HG03520 (cell line): ENCODE measurements around the gene CELF1.

Experiments used
- ATAC-seq: cut with Tn5 transposase; IDR thresholded peaks from one replicate; pipeline ENCODE4 v1.9.1; 2021; ENCODE audit warnings: mild to moderate bottlenecking, moderate library complexity; ENCODE audit not compliant: unreplicated experiment

The CELF1 gene

GRCh38 chr11:47451436-47451835 lies 101.5 kb downstream of the CELF1 start:
- no peak for ATAC-seq

DNA sequence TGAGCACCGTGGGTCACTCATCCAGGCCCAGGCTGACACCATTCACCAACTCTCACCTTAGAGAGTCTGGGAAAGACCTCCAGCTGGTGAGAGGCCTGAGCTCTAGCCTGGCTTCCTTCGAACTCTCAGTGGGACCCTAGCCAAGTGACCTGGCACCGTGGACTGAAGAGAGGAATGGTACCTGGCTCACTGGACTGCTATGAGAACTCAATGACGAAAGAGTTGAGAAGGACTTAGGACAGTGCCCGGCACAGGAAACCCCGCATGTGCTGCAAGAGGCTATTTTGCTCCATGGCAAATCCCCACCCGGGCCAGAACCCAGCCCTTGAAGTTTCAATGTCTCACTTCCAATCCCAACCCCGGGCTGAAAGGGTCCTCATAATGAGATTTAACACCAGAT lies 103.4 kb downstream of the CELF1 start:
- ATAC-seq, result no peak

- no peak for ATAC-seq
Observed at GRCh38 chr11:47448566-47449427, 104.1 kb downstream of the CELF1 start, which contains the start of gene RAPSN. Gene RAPSN, minus strand, starts transcription at chr11:47449136. Its CDS starts 172 bp downstream, at chr11:47448964.

DNA sequence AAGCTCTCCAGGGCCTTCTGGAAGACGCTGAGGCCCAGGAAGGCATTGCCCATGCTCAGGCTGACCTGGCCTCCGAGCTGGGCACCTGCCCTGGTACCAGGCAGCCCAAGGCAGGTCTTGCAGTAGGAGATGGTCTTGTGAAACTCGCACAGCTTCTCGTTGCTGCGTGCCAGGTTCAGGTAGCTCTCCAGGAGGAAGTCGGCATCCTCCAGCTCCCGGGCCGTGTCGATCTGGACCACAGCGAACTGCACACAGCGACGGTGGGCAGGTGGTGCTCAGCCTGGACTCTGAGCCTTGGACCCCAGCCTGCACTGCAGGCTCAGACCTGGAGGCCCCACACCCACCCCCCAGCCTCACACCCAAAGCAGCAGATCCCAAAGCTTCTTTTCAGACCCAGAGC lies 105.0 kb downstream of the CELF1 start:
- no peak for ATAC-seq

GRCh38 chr11:47446833-47447232 lies 106.1 kb downstream of the CELF1 start:
- no peak for ATAC-seq

DNA sequence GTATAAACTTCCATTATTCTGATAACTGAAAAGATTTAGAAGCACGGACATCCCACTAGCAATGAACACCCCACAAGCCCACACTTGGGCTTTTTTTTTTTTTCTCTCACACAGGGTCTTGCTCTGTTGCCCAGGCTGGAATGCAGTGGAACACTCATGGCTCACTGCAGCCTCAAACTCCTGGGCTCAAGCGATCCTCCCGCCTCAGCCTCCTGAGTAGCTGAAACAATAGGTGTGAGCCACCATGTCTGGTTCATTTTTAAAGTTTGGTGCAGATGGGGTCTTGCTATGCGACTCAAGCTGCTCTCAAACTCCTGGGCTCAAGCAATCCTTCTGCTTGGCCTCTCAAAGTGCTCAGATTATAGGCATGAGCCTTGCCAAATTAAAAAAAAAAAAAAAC lies 107.1 kb downstream of the CELF1 start:
- no peak for ATAC-seq

DNA sequence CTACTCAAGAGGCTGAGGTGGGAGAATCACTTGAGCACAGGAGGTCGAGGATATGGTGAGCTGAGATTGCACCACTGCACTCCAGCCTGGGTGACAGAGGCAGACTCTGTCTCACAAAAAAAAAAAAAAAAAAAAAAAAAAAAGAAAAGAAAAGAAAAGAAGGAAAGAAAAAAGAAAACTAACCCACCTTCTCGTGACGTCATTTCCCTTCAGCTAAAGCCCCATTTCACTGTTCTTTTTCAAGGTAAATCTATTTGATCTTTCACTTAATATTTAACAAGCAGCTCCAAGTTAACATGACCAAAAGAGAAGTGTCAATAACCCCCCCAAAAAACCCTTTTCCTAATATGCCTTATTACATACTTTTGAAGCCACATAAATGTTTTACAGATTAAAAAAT lies 109.1 kb downstream of the CELF1 start:
- ATAC-seq, result no peak

GRCh38 chr11:47443028-47443700 lies 109.8 kb downstream of the CELF1 start:
- ATAC-seq, result no peak

DNA sequence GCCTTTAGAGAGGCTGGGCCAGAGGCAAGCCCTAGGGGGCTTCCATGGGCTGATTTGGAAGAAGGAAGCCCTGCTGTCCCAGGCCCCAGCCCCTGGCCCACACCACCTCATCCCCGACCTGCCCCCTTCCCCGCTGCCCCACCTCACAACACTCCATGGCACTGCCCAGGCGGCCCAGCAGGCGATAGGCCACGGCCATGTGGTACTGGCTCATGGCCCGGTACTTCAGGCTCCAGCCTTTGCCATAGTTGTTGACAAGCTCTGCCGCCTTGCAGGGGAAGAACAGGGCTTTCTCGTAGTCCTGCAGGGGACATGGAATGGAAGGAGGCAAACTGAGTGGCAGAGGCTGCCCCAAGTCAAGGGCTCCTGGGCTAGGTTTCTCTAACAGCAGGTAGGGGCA lies 110.4 kb downstream of the CELF1 start:
- ATAC-seq, result no peak

- ATAC-seq, result no peak
Observed at GRCh38 chr11:47441421-47441820, 111.5 kb downstream of the CELF1 start.

DNA sequence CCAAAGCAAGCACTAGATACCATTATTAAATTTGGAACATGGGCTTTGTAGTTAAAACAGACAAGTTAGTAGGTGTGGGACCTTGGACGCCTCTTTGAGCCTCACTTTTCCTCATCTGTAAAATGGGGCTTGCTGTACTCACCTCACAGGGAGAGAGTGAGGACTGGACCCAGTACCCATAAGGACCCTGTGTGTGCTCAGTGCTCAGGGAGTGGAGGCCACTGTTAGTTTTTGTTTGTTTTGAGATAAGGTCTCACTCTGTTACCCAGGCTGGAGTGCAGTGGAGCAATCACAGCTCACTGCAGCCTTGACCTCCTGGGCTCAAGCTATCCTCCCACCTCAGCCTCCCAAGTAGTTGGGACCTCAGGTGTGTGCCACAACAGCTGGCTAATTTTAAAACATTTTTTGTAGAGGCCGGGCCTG lies 112.9 kb downstream of the CELF1 start:
- no peak for ATAC-seq

DNA sequence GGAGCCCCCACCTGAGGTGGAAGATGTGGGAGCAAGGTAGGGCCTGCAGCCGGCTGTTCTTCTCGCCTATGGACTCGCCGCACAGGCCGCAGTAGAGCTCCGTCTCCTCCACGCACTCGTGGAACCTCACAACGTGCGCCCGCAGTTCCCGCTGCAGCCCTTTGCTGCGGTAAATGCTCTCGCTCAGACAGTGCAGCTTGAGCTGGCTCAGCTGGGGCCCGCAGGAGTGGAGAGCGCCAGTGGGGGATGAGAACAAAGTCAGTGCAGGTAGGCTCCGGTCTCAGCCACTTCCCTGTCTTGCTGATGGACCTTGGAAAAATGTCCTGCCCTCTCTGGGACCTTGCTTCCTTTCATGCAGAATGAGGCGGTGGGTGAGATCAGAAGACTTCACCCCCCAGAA lies 114.2 kb downstream of the CELF1 start:
- ATAC-seq, result no peak

GRCh38 chr11:47437746-47438418 lies 115.0 kb downstream of the CELF1 start:
- ATAC-seq, result no peak

DNA sequence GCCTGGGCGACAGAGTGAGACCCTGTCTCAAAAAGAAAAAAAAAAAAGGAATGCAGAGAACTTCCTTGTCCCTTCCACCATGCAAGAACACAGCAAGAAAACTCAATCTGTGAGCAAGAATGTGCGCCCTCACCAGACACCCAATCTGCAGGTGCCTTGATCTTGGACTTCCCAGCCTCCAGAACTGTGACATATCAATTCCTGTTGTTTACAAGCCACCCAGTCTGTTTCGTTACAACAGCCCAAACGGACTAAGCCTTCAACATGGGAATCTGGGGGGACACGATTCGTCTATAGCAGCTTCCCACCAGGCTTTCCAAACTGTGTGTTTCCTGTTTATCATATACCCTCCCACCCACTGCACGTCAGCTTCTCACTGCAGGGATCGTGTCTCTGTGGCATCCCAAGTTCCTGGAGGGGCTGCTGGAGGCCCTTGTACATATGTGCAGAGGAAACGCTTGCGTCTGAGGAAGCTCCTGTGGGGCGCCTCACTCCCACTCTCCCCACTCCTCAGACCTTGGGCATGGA lies 115.7 kb downstream of the CELF1 start:
- ATAC-seq, result no peak

- no peak for ATAC-seq
Observed at GRCh38 chr11:47436726-47437125, 116.2 kb downstream of the CELF1 start.

DNA sequence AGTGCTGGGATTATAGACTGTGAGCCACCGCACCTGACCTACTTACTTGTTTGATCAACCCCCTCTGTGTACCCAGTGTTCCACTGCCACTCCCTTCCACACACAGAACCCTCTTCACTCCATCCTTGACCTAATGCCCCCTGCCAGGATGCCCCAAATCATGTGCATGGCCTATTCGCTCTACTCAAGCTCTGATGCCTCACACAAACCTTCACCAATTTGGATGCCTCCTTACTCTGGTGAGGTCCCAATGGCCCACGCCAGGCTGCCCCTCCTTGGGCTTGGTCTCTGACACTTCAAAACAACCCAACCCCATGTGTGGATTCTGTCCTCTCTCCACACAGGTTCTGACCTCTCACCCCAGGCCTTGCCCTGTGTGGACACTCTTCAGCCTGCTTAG lies 117.2 kb downstream of the CELF1 start:
- ATAC-seq, result no peak

- no peak for ATAC-seq
Observed at GRCh38 chr11:47434011-47434786, 118.7 kb downstream of the CELF1 start.

DNA sequence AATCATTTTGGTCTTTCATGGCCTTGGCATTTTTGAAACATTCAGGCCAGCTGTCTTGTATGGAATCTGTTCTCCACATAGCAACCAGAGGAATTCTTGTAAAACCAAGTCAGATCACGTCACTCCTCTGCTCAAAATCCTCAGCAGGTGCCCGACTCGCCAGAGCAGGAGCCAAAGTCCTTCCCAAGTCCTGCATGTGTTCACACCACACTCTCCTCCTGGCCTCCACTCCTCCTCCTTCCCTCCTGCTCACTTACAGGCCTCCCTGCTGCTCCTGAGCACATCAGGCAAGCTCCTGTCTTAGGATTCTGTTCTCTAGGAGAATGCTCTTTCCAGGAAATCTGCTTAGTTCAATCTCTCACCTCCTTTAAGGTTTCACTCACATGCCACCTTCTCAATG lies 119.8 kb downstream of the CELF1 start:
- no peak for ATAC-seq

- no peak for ATAC-seq
Observed at GRCh38 chr11:47431356-47432083, 121.4 kb downstream of the CELF1 start.

DNA sequence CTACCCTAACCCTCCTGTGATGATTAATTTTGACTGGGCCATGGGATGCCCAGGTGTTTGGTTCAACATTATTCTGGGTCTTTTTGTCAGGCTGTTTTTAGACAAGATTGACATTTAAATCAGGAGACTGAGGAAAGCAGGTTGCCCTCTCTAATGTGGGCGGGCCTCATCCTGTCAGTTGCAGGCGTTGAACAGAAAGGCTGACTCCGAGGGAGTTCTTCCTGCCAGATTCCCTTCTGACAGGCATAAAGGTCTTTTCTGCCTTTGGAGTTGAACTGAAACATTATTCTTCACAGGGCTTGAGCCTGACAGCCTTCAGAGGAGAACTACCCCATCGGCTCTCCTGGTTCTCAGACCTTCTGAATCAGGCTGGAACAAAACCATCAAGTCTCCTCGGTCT lies 122.4 kb downstream of the CELF1 start:
- no peak for ATAC-seq
